ENCODE measurements around the gene TTLL9.

- TF ChIP-seq, protein P1, sequence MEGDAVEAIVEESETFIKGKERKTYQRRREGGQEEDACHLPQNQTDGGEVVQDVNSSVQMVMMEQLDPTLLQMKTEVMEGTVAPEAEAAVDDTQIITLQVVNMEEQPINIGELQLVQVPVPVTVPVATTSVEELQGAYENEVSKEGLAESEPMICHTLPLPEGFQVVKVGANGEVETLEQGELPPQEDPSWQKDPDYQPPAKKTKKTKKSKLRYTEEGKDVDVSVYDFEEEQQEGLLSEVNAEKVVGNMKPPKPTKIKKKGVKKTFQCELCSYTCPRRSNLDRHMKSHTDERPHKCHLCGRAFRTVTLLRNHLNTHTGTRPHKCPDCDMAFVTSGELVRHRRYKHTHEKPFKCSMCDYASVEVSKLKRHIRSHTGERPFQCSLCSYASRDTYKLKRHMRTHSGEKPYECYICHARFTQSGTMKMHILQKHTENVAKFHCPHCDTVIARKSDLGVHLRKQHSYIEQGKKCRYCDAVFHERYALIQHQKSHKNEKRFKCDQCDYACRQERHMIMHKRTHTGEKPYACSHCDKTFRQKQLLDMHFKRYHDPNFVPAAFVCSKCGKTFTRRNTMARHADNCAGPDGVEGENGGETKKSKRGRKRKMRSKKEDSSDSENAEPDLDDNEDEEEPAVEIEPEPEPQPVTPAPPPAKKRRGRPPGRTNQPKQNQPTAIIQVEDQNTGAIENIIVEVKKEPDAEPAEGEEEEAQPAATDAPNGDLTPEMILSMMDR (IDR thresholded peaks at IDR 0.05; ENCODE audit: poor library complexity, severe bottlenecking), result no peak
- TF ChIP-seq, protein P2, sequence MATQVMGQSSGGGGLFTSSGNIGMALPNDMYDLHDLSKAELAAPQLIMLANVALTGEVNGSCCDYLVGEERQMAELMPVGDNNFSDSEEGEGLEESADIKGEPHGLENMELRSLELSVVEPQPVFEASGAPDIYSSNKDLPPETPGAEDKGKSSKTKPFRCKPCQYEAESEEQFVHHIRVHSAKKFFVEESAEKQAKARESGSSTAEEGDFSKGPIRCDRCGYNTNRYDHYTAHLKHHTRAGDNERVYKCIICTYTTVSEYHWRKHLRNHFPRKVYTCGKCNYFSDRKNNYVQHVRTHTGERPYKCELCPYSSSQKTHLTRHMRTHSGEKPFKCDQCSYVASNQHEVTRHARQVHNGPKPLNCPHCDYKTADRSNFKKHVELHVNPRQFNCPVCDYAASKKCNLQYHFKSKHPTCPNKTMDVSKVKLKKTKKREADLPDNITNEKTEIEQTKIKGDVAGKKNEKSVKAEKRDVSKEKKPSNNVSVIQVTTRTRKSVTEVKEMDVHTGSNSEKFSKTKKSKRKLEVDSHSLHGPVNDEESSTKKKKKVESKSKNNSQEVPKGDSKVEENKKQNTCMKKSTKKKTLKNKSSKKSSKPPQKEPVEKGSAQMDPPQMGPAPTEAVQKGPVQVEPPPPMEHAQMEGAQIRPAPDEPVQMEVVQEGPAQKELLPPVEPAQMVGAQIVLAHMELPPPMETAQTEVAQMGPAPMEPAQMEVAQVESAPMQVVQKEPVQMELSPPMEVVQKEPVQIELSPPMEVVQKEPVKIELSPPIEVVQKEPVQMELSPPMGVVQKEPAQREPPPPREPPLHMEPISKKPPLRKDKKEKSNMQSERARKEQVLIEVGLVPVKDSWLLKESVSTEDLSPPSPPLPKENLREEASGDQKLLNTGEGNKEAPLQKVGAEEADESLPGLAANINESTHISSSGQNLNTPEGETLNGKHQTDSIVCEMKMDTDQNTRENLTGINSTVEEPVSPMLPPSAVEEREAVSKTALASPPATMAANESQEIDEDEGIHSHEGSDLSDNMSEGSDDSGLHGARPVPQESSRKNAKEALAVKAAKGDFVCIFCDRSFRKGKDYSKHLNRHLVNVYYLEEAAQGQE (IDR thresholded peaks at IDR 0.05; ENCODE audit: borderline replicate concordance), result no peak
- no peak for TF ChIP-seq RAD21 (conservative IDR thresholded peaks at IDR 0.05)
- TF ChIP-seq POLR2AphosphoS5 (IDR thresholded peaks at IDR 0.05), result no peak
These were observed 49.0 kb upstream of the TTLL9 start for GRCh38 chr20:31821427-31821826.

Measured in neural cell (in vitro differentiated cells).